ENCODE data around the gene ULBP2.
A peak's percentile ranks its signal among the peaks of the same experiment; 100 is the strongest.
"Not testable (repeated sequence)": the region's sequence is repeated elsewhere in the genome, so short reads cannot be mapped to it uniquely, and the experiment has no call there.

ULBP2 gene

GRCh38 chr6:149909701-149910470, 31.9 kb upstream of the ULBP2 start:
- no peak for DNase-seq

- no peak for DNase-seq
These were observed 31.1 kb upstream of the ULBP2 start for GRCh38 chr6:149910721-149911151.

GRCh38 chr6:149912680-149913079, 29.1 kb upstream of the ULBP2 start:
- not testable (repeated sequence) for DNase-seq

- no peak for DNase-seq
These were observed 28.7 kb upstream of the ULBP2 start for GRCh38 chr6:149913085-149913484.

- DNase-seq, result no peak
These were observed 28.1 kb upstream of the ULBP2 start for GRCh38 chr6:149913540-149914240.

GRCh38 chr6:149915970-149916865, 25.6 kb upstream of the ULBP2 start:
- DNase-seq, result no peak

- DNase-seq, result no peak
These were observed 24.1 kb upstream of the ULBP2 start for GRCh38 chr6:149917679-149918078.

- DNase-seq, result no peak
These were observed 23.5 kb upstream of the ULBP2 start for GRCh38 chr6:149918151-149918905.

GRCh38 chr6:149919126-149919833, 22.5 kb upstream of the ULBP2 start:
- not testable (repeated sequence) for DNase-seq

GRCh38 chr6:149919834-149920225, 22.0 kb upstream of the ULBP2 start:
- no peak for DNase-seq

- DNase-seq, result no peak
These were observed 20.5 kb upstream of the ULBP2 start for GRCh38 chr6:149921361-149921760.

- DNase-seq, result not testable (repeated sequence)
These were observed 19.7 kb upstream of the ULBP2 start for GRCh38 chr6:149922091-149922490.

- DNase-seq, result peak; percentile 81
These were observed 19.0 kb upstream of the ULBP2 start, which contains the start of gene RAET1G for GRCh38 chr6:149922642-149923326. Gene RAET1G, minus strand, starts transcription at chr6:149923121. Its CDS starts 111 bp downstream, at chr6:149923010.

GRCh38 chr6:149923327-149923986, 18.4 kb upstream of the ULBP2 start:
- DNase-seq, result no peak

- no peak for DNase-seq
These were observed 17.4 kb upstream of the ULBP2 start for GRCh38 chr6:149924206-149924932.

- DNase-seq, result no peak
These were observed 16.9 kb upstream of the ULBP2 start for GRCh38 chr6:149924933-149925252.

GRCh38 chr6:149925253-149925973, 16.4 kb upstream of the ULBP2 start:
- no peak for DNase-seq

- peak; percentile 70 for DNase-seq
These were observed 15.6 kb upstream of the ULBP2 start for GRCh38 chr6:149925974-149926777.

Data from NCI-H1105 treated with DMSO at 0.1 percent for 48 hours (cell line).